Prostate gland (tissue), 2 donors: ENCODE measurements around the gene ZMIZ1. TPM values are rescaled to one million over a fixed set of nuclear protein-coding genes. Genes with fewer than 3 reads are reported as not detected.

Experiments used
- DNase-seq: peaks from one replicate; pipeline ENCODE4 v3.0.0-alpha.2; 2019; ENCODE audit warnings: low spot score
- H3K27ac ChIP-seq, 2 donors: fragments of 200-600 bp; sonication (generic); 2 replicates each; pipeline ENCODE4 v1.5.1; 2017 to 2019
- H3K27me3 ChIP-seq: fragments of 200-600 bp; sonication (generic); replicated peaks from 2 replicates; pipeline ENCODE4 v1.5.1; 2019; ENCODE audit not compliant: insufficient read depth
- H3K36me3 ChIP-seq, 2 donors: fragments of 200-600 bp; sonication (generic); 1 replicate in 1 of 2; 2 replicates in 1 of 2; pipeline versions ENCODE4 v1.5.1 to v1.8.1; 2017 to 2019
- H3K4me1 ChIP-seq: fragments of 200-600 bp; sonication (generic); replicated peaks from 2 replicates; pipeline ENCODE4 v1.5.1; 2019
- H3K4me3 ChIP-seq, 2 donors: fragments of 200-600 bp; sonication (generic); 2 replicates each; pipeline ENCODE4 v1.5.1; 2017 to 2019
- H3K9me3 ChIP-seq: fragments of 200-600 bp; sonication (generic); 2 replicates; pipeline ENCODE4 v1.5.1; 2017
- CTCF ChIP-seq, 4 experiments: fragments of 200-600 bp in 2 of 4; fragments of 450-650 bp in 2 of 4; sonication (generic) in 2 of 4; IDR thresholded peaks; 1 replicate in 3 of 4; 2 replicates in 1 of 4; pipeline ENCODE4 v1.5.1; 2016 to 2019; ENCODE audit warnings: antibody characterized with exemption in 4 of 4, mild to moderate bottlenecking in 2 of 4, moderate library complexity in 2 of 4
- POLR2A ChIP-seq: fragments of 450-650 bp; IDR thresholded peaks from one replicate; pipeline ENCODE4 v1.6.1; 2016; ENCODE audit warnings: antibody characterized with exemption, mild to moderate bottlenecking
- POLR2AphosphoS5 ChIP-seq: sonication (generic); formaldehyde crosslinking; IDR thresholded peaks from one replicate; pipeline ENCODE4 v1.6.1; 2017; ENCODE audit warnings: antibody characterized with exemption
- WGBS: methylation state at CpG from one replicate; pipeline ENCODE4 v1.1.5; 2018; 5-methylcytosine and 5-hydroxymethylcytosine counted together
- intact Hi-C: fragments of 100-400 bp; cut with DNase I; formaldehyde crosslinking; loops from one replicate; pipeline ENCODE4 v1.14.2; 2022
- total RNA-seq, 2 donors: library from RNA; depleted of rRNA; stranded (reverse); fragments of >200 nt; gene quantifications; one replicate each; pipeline ENCODE4 v1.1.0, GENCODE V29; 2016

ZMIZ1 gene
- total RNA-seq, 2 donors from 2014 or later, result 69.6 to 78.5 TPM

GRCh38 chr10:79055892-79056291 is 12.9 kb upstream of the ZMIZ1 start:
- no peak for DNase-seq

GRCh38 chr10:79056361-79056735 is 12.4 kb upstream of the ZMIZ1 start:
- Histone ChIP-seq H3K4me1 (peaks cover 7% of the 10 kb centered on the region), H3K9me3 (no peaks in the 10 kb centered on the region), H3K36me3 (no peaks in the 10 kb centered on the region), H3K27me3 (no peaks in the 10 kb centered on the region), H3K4me3 (no peak overlapping the region), H3K27ac (no peak overlapping the region)
- WGBS, result 97% methylated on average over 8 of the region's 8 CpGs
- intact Hi-C loops, result no loop called here
- TF ChIP-seq CTCF (IDR thresholded peaks at IDR 0.05) (no peak), POLR2A (no peak), POLR2AphosphoS5 (no peak)
- DNase-seq, result no peak

More at GRCh38 chr10:79055892-79056291, 12.9 kb upstream of the ZMIZ1 start:
- Histone ChIP-seq H3K4me3 (no peak overlapping the region), H3K36me3 (no peaks in the 10 kb centered on the region), H3K9me3 (no peaks in the 10 kb centered on the region), H3K27ac (no peak overlapping the region), H3K4me1 (peaks cover 7% of the 10 kb centered on the region), H3K27me3 (no peaks in the 10 kb centered on the region)
- intact Hi-C loops, result no loop called here
- no peak for TF ChIP-seq POLR2A
- TF ChIP-seq POLR2AphosphoS5, result peak; percentile 69
- WGBS, result 42% methylated on average over 4 of the region's 4 CpGs

GRCh38 chr10:79056736-79057391 is 11.9 kb upstream of the ZMIZ1 start:
- Histone ChIP-seq H3K27me3 (no peaks in the 10 kb centered on the region), H3K4me3 (no peak overlapping the region), H3K9me3 (no peaks in the 10 kb centered on the region), H3K4me1 (peaks cover 7% of the 10 kb centered on the region), H3K36me3 (no peaks in the 10 kb centered on the region), H3K27ac (no peak overlapping the region)
- no peak for DNase-seq
- intact Hi-C loops, result no loop called here
- TF ChIP-seq POLR2A (no peak), CTCF (IDR thresholded peaks at IDR 0.05) (no peak), POLR2AphosphoS5 (no peak)
- 93% methylated on average over 14 of the region's 14 CpGs for WGBS

GRCh38 chr10:79057481-79058275 is 11.1 kb upstream of the ZMIZ1 start:
- no peak overlapping the region for H3K27ac ChIP-seq
- WGBS, result 84% methylated on average over 12 of the region's 12 CpGs
- peaks cover 7% of the 10 kb centered on the region for H3K4me1 ChIP-seq
- no peaks in the 10 kb centered on the region for H3K36me3 ChIP-seq
- no peak for DNase-seq
- H3K4me3 ChIP-seq, result no peak overlapping the region
- TF ChIP-seq CTCF (IDR thresholded peaks at IDR 0.05) (no peak), POLR2AphosphoS5 (no peak), POLR2A (no peak)
- intact Hi-C loops, result no loop called here
- H3K9me3 ChIP-seq, result no peaks in the 10 kb centered on the region
- no peaks in the 10 kb centered on the region for H3K27me3 ChIP-seq

- no peak overlapping the region for H3K4me3 ChIP-seq
- H3K4me1 ChIP-seq, result peaks cover 7% of the 10 kb centered on the region
- intact Hi-C loops, result no loop called here
- peak overlapping the region; percentile 41 to 45 for H3K27ac ChIP-seq
- DNase-seq, result no peak
- TF ChIP-seq POLR2AphosphoS5 (no peak), CTCF (IDR thresholded peaks at IDR 0.05) (no peak), POLR2A (no peak)
- no peaks in the 10 kb centered on the region for H3K9me3 ChIP-seq
- 65% methylated on average over 10 of the region's 10 CpGs for WGBS
- no peaks in the 10 kb centered on the region for H3K36me3 ChIP-seq
- H3K27me3 ChIP-seq, result no peaks in the 10 kb centered on the region
Measured at GRCh38 chr10:79058899-79059841, 9.6 kb upstream of the ZMIZ1 start.
